ENCODE results near the gene ABTB1. TPM values are rescaled to one million over a fixed set of nuclear protein-coding genes. Genes with fewer than 3 reads are reported as not detected.

ABTB1 gene
- total and polyA plus RNA-seq, 4 donors, result 9.7 to 14.1 (median 10.9) TPM

DNA sequence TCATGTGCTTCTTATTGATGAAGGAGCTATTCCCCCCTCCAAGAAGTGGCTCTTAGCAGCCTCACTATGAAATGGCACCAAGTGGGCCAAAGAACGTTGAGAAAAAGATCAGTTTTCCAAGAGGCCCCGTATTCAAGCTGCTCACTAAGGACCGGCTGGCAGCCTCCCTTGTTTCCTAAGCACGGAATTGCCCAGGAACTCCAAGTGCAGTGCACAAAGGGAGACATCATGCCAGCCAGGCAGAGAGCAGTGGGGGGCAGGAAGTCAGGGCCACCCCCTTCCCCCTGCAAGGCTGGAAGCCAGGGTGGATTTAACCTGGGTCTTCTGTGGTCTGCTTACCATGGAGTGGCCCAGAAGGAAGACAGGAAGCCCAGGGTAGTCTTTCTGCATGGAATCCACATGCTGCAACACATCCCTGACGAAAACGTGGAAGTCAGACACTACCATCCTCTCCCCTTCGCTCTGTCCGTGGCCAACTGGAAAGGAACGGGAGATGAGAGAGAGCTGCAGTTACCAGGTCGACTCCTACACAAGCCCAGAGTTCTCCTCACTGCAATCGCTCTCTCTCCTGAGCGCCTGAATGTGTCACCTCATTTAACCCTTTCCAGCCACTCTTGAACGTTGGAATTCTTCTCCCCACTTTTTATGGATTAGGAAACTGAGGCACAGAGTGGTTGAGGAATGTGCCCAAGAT is 49.5 kb downstream of the ABTB1 start:
- no peak overlapping the region for H3K27ac ChIP-seq (ENCODE audit: low read depth in 1 of 2, low read length in 2 of 2)
- H3K9me3 ChIP-seq (ENCODE audit: control insufficient read depth in 4 of 4, low read length in 3 of 4), result no peaks in the 10 kb centered on the region
- 87% methylated on average over 13 of the region's 13 CpGs for WGBS
- no peak for DNase-seq (ENCODE audit: low spot score)
- H3K27me3 ChIP-seq (ENCODE audit: control insufficient read depth in 4 of 4, insufficient read depth in 4 of 4, low read length in 3 of 4), result no peaks in the 10 kb centered on the region
- H3K4me1 ChIP-seq (ENCODE audit: control insufficient read depth in 4 of 4, insufficient read depth in 4 of 4, low read length in 3 of 4), result peaks cover 0 to 2% (median 0%) of the 10 kb centered on the region in 4 donors
- peaks cover 2 to 28% (median 13%) of the 10 kb centered on the region in 4 donors for H3K36me3 ChIP-seq (ENCODE audit: control insufficient read depth in 4 of 4, insufficient read depth in 3 of 4, low read depth in 1 of 4, low read length in 3 of 4)
- no peak overlapping the region for H3K4me3 ChIP-seq (ENCODE audit: low read depth in 1 of 3, low read length in 3 of 3)
- no peak overlapping the region for H3K9ac ChIP-seq (ENCODE audit: low read depth in 1 of 2, low read length in 2 of 2)
- TF ChIP-seq FOXA1 (IDR thresholded peaks at IDR 0.05), result no peak
- no peak for TF ChIP-seq RAD21 (IDR thresholded peaks at IDR 0.05)
- TF ChIP-seq, protein P1, sequence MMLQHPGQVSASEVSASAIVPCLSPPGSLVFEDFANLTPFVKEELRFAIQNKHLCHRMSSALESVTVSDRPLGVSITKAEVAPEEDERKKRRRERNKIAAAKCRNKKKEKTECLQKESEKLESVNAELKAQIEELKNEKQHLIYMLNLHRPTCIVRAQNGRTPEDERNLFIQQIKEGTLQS (IDR thresholded peaks at IDR 0.05), result no peak
- no peak for TF ChIP-seq NR2F2 (IDR thresholded peaks at IDR 0.05)
- TF ChIP-seq YY1 (IDR thresholded peaks at IDR 0.05), result no peak
- TF ChIP-seq HNF4G (IDR thresholded peaks at IDR 0.05), result no peak
- TF ChIP-seq SP1 (IDR thresholded peaks at IDR 0.05), result no peak
- TF ChIP-seq JUND (IDR thresholded peaks at IDR 0.05), result no peak
- TF ChIP-seq, protein P2, sequence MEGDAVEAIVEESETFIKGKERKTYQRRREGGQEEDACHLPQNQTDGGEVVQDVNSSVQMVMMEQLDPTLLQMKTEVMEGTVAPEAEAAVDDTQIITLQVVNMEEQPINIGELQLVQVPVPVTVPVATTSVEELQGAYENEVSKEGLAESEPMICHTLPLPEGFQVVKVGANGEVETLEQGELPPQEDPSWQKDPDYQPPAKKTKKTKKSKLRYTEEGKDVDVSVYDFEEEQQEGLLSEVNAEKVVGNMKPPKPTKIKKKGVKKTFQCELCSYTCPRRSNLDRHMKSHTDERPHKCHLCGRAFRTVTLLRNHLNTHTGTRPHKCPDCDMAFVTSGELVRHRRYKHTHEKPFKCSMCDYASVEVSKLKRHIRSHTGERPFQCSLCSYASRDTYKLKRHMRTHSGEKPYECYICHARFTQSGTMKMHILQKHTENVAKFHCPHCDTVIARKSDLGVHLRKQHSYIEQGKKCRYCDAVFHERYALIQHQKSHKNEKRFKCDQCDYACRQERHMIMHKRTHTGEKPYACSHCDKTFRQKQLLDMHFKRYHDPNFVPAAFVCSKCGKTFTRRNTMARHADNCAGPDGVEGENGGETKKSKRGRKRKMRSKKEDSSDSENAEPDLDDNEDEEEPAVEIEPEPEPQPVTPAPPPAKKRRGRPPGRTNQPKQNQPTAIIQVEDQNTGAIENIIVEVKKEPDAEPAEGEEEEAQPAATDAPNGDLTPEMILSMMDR (IDR thresholded peaks at IDR 0.05; ENCODE audit: low read depth, low read length, missing input control), result no peak

DNA sequence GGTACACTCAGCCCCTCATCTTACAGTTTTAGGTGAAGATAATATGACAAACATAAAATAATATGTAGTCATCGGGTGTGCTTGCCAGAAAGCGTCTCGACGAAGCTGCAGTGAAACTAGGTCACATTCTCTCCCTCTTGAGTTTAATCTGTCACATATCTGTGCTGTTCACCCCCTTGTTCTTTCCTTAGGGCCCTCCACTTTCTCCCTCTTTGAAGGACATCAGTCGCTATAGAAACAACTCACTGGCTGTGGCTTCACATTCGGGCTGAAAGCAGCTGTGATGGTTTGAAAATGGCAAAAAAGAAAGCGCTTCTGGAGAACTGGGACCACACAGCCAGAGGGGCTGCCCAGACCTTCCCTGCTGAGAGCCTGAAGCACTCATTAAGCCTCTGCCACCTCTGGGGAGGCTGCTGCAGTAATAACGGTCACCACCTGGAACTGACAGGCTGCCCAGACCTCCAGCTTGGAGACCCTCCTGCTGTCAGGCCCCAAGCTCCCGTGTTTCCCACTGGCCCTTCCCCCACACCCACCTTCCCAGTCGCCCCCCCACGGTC is 50.3 kb downstream of the ABTB1 start:
- Histone ChIP-seq H3K36me3 (ENCODE audit: control insufficient read depth in 4 of 4, insufficient read depth in 3 of 4, low read depth in 1 of 4, low read length in 3 of 4) (peaks cover 2 to 27% (median 13%) of the 10 kb centered on the region in 4 donors), H3K9me3 (ENCODE audit: control insufficient read depth in 4 of 4, low read length in 3 of 4) (no peaks in the 10 kb centered on the region), H3K27me3 (ENCODE audit: control insufficient read depth in 4 of 4, insufficient read depth in 4 of 4, low read length in 3 of 4) (no peaks in the 10 kb centered on the region), H3K4me1 (ENCODE audit: control insufficient read depth in 4 of 4, insufficient read depth in 4 of 4, low read length in 3 of 4) (peaks cover 0 to 2% (median 0%) of the 10 kb centered on the region in 4 donors), H3K9ac (ENCODE audit: low read depth in 1 of 2, low read length in 2 of 2) (no peak overlapping the region), H3K27ac (ENCODE audit: low read depth in 1 of 2, low read length in 2 of 2) (no peak overlapping the region), H3K4me3 (ENCODE audit: low read depth in 1 of 3, low read length in 3 of 3) (no peak overlapping the region)
- 79% methylated on average over 11 of the region's 11 CpGs for WGBS
- DNase-seq (ENCODE audit: low spot score), result no peak
- TF ChIP-seq, protein P3, sequence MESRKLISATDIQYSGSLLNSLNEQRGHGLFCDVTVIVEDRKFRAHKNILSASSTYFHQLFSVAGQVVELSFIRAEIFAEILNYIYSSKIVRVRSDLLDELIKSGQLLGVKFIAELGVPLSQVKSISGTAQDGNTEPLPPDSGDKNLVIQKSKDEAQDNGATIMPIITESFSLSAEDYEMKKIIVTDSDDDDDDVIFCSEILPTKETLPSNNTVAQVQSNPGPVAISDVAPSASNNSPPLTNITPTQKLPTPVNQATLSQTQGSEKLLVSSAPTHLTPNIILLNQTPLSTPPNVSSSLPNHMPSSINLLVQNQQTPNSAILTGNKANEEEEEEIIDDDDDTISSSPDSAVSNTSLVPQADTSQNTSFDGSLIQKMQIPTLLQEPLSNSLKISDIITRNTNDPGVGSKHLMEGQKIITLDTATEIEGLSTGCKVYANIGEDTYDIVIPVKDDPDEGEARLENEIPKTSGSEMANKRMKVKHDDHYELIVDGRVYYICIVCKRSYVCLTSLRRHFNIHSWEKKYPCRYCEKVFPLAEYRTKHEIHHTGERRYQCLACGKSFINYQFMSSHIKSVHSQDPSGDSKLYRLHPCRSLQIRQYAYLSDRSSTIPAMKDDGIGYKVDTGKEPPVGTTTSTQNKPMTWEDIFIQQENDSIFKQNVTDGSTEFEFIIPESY (IDR thresholded peaks at IDR 0.05), result no peak
- no peak for TF ChIP-seq EGR1 (IDR thresholded peaks at IDR 0.05; ENCODE audit: low read depth in 2 of 2)
- no peak for TF ChIP-seq YY1 (IDR thresholded peaks at IDR 0.05)
- TF ChIP-seq FOXA2 (IDR thresholded peaks at IDR 0.05), result no peak
- TF ChIP-seq GABPA (IDR thresholded peaks at IDR 0.05 in 1 of 2, conservative IDR thresholded peaks at IDR 0.05 in 1 of 2), result no peak
- TF ChIP-seq SP1 (IDR thresholded peaks at IDR 0.05), result no peak
- TF ChIP-seq HNF4A (conservative IDR thresholded peaks at IDR 0.05), result no peak
- TF ChIP-seq RXRA (IDR thresholded peaks at IDR 0.05), result no peak

Data from liver (tissue), 9 donors.